GM19372 (cell line): ENCODE results near the gene SORL1-AS1.

Experiments used
- ATAC-seq: cut with Tn5 transposase; IDR thresholded peaks from one replicate; pipeline ENCODE4 v1.9.1; 2021; ENCODE audit warnings: mild to moderate bottlenecking, low read depth, moderate library complexity; ENCODE audit not compliant: unreplicated experiment

The SORL1-AS1 gene

DNA sequence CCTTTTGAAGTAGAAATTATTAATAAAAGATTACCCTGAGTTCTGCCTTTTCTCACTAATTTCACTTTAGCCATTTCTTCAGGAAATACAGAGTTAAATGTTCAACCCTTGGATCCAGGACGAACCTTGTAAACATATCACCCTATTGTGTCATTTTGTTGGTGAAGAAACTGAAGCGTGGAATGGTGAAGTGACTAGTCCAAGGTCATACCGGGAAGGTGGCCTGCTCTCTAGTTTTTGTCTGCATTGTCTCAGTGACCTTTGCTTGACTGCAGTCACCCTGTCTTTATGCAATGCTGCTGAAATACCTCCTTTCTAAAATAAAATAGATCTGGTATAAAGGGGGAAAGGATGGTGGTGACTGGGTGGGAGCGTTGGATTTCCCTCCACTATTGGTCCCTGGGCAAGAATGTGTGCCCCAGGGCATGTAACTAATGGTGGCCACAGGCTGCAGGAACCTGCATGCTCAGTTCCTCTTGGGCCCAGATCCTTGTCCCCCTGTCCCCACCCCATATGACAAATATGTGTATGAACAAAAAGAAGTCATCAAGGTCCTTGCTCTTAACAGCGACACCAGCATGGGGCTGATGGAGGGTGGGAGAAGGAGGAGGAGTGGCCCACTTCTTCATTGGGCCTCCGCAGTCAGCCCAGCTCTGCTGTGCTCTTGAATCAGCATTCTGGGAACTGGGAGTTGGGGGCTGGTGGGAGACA, 977 bp upstream of the SORL1-AS1 start:
- no peak for ATAC-seq

DNA sequence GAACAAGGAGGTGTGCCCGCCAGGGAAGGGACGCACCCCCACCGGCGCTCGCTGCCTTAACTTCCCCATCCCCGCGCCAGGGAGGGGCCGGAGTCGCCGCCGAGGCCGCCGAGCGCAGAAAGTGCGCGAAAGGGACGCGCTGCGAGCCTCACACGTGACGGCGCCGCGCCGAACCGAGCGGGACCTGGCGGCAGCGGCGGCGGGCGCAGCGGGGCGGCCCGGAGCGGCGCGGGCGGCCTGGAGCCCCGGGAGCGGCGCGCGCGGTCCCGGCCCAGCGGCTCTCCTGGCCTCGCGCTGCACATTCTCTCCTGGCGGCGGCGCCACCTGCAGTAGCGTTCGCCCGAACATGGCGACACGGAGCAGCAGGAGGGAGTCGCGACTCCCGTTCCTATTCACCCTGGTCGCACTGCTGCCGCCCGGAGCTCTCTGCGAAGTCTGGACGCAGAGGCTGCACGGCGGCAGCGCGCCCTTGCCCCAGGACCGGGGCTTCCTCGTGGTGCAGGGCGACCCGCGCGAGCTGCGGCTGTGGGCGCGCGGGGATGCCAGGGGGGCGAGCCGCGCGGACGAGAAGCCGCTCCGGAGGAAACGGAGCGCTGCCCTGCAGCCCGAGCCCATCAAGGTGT, 670 bp downstream of the SORL1-AS1 start, which contains the start of gene SORL1:
Gene SORL1 (plus strand): TSS at position 329 of the 623 bp plus-strand sequence. CDS start 18 bp downstream, at position 347.
- ATAC-seq, result peak; percentile 46

DNA sequence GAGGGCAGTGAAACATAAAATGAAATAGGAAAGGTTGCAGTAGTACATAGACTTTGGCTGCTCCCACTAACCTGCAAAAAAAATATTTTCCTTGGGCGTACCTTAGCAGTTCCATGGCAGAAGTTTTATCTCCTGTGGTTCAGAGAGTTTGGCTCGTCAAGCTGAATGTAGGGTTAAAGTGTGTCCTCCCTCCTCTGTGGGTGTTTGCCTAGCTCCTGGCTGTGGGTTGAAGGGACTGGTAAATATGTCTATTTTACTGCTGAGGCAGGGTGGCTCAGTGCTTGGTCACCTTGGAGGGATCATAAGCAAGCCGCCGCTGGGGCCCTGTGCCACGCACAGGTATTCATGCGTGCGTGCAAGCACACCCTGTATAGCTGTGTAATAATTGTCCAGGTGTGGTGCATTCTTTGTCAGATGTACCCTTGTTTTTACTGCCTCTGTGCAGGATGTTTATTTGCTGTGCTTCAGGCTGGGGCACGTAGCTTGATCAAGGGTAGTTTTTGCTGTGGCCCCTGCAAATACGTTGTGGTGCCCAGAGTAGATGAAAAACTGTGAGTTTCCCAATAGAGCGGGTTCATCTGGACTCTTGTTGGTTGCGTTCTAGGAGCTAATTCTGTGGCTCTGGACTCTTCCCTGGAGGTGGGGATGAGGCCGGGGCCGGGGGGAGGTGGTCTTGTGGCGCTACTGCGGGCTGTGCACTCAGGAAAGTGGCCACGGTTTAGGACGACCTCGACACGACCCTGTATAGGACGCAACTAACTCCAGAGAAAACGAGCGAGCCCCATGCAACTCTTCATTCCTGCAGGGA, 1.4 kb downstream of the SORL1-AS1 start:
- no peak for ATAC-seq

DNA sequence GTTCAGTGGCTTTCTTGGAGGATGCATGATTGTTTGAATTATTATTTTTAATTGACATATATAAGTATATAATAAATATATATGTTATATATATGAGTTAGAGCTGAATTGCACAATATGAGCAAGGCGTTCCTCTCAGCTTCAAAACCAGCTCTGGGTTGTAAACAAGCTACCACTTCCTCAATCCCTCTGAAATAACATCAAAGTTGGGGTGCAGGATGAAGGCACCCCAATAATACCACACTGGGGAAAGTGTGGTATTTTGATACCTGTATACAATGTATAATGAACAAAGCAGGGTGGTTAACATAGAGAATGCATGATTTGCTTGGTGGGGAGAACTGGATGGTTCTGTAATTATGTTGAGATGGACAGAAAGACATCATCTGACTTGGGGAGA, 2.4 kb downstream of the SORL1-AS1 start:
- no peak for ATAC-seq

DNA sequence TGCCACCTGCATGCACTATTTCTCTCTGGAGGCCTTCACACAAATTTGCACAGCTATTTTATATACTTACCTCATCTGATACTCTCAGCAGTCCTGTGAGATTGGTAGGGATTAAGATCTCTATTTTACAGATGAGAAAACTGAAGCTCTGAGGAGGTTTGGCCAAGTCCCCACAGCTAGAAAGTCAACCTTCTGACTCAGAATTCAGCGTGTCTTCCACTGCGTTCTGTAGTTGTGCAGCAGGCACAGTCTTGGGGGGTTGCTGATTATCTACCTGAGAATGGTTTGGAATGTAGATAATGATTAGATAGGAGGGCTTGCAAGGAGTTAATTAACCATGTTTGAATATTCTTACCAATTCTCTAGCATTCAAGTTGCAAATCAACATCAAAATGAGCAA, 3.1 kb downstream of the SORL1-AS1 start:
- no peak for ATAC-seq

DNA sequence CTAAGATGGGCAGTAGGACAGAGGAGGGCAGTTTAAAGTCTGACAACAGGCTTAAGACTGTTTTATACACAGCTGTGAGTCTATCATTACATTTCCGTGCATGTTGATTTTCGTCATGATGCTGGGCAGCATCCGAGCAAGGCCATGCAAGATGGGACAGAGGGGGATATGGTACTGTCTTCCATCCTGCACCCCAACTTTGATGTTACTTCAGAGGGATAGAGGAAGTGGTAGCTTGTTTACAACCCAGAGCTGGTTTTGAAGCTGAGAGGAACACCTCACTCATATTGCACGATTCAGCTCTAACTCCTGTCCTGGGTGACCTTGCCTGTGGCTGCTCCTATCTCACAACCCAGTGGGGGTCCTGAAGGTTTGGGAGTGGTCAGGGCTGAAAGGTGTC, 3.6 kb downstream of the SORL1-AS1 start:
- ATAC-seq, result no peak

DNA sequence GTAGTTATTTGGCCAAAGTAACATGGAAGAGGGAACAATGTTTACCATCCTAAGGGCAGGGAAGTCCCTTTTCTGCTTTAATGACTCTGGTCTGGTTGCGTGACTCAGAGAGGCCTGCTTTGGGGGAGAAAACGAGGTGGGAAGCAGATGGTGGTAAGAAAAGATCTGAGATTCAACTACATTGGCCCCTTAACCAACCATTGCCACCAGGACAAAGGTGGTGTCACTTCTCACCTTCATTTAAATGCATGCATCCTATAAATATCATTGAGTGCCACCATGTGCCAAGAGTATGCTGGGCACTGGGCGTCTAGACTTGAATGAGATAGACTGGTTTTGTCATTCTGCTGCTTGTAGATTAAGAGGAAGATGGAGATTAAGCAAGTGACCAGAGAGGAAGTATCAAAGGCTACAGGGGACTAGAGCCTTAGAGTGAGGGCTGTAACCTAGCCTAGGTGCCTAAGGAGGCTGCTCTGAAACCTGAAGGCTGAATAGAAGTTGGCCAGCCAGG, 4.3 kb downstream of the SORL1-AS1 start:
- no peak for ATAC-seq

DNA sequence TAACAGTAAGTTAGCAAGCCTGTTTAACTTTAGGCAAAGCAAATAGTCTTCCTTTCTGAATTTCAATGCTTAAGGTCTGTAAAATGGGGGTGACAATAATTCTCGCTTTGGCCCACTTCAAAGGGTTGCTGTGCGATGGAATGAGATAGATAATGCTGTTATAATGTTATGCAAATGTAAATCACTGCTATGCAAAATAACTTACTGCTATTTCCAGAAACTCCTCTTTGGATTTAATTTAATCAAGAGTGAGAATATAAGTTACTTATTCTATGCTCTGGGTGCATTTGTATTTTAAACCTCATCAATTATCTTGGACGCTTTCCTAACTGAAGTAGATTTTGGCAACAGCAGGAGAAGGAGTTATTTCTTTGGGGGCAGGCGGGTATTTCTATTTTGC, 4.8 kb downstream of the SORL1-AS1 start:
- ATAC-seq, result no peak

DNA sequence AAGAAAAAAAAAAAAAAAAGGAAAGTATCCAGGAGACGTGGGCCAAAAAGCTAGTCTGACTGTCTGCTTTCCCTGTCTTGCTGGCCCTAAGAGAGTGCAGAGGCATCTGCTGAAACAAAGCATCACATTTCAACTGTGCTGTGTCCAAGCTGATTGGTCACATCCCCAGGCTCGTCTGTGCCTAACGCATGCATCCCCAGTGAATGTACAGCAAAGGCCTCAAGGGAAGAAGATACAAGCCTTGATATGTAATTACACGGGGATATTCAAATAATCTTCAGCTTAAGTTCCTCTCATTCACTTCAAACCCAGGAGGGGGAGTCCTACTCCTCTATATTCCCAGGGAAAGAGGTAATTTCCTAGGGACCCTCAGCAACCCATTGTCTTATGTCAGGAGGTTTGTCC, 6.0 kb downstream of the SORL1-AS1 start:
- no peak for ATAC-seq

DNA sequence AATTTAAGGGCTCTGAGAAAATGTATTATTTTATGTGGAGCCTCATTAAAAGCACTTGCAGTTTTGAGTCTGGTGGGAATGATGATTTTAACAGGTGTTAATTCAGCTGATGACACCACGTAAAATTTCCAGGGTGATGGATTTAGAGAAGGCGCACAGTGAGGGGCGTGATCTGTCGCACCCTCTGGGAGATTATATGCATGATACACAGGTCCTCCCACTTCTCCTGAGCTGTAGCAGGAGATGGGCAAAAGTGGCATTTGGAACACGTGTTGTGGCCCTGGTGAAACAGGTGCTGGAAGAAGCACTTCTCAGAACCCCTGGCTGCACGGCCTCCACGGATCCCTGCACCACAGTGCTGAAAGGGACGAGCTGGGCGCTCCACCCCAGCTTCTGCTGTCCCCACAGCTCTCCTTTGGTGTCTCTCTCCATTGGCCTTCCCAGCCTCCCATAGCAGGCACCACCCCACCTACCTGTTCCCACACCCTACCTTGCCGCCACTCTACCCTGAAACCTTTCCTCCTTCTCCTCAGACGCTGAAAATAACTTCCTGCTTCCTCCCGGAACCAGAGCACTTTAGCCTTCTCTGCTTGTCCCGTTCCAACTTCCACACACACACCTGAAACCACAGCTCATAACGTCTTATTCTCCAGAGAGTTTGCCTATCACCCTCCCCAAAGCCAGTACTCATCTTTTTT, 7.5 kb downstream of the SORL1-AS1 start:
- no peak for ATAC-seq

DNA sequence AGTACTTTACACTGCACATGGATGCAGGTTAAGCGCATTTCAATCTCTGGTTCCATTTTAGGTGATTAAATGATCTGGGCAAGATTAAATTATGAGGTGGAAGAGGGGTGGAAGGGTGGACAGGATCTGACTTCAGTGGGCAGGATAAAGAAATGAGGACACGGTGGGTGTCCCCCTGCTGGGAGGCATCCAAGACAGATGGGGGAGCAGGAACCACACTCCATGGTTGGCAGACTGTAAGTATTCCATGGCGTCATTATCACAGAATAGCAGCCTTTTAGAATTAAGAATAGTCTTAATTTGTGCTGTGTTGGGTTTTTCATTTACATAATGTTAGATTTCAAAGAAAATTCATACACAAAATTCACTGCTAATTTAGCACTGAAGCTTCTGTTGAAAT, 8.2 kb downstream of the SORL1-AS1 start:
- ATAC-seq, result no peak

DNA sequence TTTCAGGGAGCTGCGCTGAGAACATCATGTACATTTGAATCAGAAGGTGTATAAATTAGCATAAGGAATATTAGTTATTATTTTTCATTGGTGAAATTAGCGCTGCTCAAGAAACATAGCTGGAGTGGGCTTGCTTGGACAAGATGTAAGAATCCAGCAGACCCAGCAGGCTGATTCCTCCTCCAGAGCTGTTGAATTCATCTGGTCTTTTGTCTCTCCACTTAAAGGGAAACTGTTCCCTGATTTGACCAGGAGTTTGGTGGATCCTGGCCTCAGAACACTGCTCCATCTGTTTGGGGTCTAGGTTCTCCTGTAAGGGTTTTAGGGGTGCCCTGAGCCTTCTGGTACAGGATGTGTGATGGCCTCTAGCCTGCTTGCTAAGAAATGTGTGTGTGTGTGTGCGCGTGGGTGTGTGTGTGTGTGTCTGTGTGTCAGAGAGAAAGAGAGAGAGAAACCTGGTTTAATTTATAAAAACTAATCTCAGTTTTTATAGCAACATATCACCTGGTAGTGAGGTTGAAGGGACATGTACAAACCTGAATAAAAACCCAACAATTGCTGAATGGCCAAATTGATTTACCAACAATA, 9.0 kb downstream of the SORL1-AS1 start:
- no peak for ATAC-seq

DNA sequence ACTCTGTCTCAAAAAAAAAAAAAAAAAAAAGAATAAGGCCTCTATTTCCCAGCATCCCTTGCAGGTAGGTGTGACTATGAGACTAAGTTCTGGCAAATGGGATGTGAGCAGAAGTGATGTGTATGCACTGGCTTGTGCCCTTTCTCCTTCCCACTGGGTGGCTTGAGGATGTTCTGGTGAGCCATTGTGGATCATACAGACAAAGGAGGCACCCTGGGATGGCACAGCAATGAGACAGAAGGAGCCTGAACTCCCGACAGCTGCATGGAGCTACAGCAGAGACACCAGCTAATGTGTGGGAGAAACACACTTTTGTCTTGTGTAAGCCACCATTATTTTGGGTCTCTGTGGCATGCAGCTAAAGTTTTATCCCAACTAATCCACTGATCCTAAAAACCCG, 11.2 kb downstream of the SORL1-AS1 start:
- ATAC-seq, result no peak

DNA sequence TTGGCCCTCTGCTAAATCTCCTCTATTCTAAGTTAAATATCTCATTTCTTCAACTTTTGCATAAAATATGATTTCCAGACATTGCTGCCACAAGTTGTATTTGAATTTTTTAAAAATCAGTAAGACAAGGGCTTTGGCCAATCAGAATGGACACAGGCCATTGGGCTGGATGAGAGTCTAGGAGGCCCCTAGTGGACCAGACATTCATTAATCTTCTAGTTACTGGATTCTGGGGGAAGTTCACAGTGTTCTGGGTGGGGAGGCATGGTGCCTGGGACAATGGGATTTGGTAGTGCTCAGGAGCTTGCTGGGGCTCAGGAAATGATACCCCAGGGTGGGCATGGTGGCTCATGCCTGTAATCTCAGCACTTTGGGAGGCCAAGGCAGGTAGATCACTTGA, 13.0 kb downstream of the SORL1-AS1 start:
- ATAC-seq, result no peak

DNA sequence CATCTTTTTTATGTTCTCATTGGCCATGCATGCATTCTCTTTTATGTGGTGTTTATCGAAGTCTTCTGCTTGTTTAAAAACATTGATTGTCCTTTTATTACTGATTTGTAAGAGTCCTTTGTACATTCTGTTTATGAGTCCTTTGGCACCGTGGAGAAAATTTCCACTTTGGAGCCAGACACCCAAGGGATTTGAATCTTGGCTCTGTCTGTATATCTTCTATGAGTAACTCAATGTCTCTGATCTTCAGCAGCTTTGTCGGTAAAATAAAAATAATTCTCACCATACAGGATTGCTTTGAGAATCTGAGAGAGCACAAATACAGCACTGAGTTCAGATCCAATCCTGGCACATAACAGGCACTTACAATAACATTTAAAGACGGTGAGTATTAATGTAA, 13.4 kb downstream of the SORL1-AS1 start:
- ATAC-seq, result no peak

DNA sequence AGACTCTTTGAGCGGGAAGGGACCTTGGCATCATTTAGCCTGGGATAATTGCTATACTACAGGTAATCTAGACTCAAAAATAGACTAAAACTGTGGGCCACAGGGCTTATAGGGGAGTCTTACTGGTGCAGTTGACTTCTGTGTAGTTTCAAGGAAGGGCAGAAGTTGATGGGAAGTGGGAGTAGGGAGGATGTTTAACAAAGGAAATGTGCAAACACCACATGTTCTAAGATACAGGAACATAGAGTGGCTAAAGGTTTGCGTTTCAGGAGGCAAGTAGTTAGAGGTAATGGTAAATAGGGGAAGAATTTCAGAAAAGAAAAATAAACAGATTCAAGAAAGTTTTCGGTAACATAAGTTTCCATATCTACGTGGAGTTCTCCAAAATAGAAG, 15.1 kb downstream of the SORL1-AS1 start:
- ATAC-seq, result no peak

DNA sequence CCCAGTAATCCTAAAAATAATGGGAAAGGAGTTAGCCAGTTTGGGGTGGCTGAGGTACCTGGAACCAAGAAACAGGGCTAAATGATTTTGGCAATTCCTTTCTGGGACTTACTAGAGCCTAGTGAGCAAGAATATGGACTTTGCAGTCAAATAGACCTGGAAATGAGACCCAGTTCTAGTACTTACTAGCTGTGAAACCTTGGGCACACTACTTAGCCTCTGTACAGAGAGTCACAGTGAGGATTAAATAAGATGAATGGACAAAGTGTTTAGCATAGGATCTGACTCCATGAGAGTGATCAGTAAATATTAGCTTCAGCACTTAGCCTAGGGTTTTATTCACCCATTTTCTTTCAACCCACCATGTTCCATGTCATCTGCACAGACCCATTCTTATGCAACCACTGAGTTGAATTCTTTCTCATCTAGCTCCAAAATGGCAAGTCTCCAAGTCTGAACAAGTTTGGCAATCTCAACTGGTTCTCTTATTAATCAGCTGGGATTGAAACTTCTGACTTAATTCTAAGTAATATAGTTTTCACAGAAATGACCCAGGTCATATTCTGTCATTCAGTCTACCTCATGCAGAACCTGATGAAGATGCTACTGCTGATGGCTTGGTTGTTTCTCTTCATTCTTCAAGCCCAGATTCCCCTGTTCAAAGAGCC, 15.6 kb downstream of the SORL1-AS1 start:
- no peak for ATAC-seq

DNA sequence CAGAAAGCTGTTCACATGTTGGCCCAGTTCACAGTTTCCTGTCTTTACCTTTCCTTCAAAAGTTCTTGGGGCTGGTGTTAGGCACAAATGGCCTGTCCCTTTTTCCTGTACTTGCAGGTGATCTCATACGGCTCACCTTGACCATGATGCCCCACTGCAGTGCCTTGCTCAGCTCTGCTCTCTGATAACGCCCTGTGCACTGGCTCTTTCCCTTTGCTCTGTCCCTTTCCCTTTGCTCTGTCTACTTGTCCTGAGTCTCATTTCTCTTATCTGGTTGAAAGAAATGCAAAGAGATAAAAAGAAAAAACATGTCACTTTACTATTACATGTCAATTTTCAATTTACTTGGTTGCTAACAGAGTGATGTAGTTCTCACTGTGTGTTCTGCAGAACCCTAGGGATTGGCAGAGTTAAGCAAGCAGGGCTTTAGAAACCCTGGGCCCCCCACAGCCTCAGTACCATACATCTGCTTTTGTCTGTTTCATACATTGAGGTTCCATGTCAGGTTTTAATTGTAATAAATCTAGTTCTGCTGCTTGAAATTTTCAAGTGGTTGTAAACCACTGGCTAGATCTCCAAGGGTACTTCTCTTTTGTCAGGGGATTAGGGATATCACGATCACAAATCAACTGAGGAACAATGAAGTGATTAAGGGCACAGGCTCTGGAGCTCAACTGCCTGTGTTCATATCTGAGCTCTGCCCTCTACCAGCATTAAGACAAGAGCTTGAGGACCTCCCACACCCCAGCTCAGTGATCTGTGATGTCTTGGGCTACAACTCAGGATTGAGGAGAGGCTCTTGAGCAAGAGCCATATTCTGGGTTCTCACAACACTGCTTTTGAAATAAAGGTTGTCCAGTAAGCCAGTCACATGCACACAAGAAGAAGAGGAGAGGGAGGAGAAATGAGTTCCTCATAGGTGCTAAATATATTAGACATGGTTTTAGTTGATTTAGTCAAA, 16.9 kb downstream of the SORL1-AS1 start:
- no peak for ATAC-seq

DNA sequence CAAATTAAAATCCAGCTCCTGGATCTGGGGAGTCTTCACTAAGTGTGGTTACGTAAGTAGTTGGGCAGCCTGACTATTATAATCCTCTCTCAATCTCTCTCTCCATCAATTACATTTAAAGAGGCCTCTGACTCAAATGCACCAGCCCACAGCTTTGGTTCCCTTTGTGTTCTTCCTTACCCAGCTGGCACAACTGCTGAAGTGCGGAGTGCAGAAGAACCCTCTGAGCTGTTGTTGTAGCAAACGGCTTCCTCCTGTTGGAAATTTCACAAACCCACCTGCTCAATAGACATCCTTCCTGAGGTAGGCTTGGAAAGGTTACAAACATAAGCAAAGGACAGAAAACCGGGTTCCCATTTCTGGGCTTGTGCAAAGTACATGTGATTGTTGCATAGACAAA, 17.6 kb downstream of the SORL1-AS1 start:
- ATAC-seq, result no peak
